GM12878 (cell line): Measurements from ENCODE around the gene RBPJL. TPM values are rescaled to one million over a fixed set of nuclear protein-coding genes. Genes with fewer than 3 reads are reported as not detected.

ENCODE experiments used
- BRCA1 ChIP-seq: IDR thresholded peaks from 2 replicates; pipeline ENCODE4 v1.6.1; 2011; ENCODE audit warnings: low read depth, low read length, improper control_type of control experiment
- CHD4 ChIP-seq: fragments of 200-600 bp; sonication (generic); IDR thresholded peaks from 2 replicates; pipeline ENCODE4 v1.6.1; 2016; ENCODE audit warnings: mild to moderate bottlenecking
- CREB1 ChIP-seq: IDR thresholded peaks from 2 replicates; pipeline ENCODE4 v1.6.1; 2012; ENCODE audit warnings: low read depth, mild to moderate bottlenecking, inconsistent platforms
- E2F4 ChIP-seq: IDR thresholded peaks from 2 replicates; pipeline ENCODE4 v1.6.1; 2012; ENCODE audit warnings: low read depth, low read length, improper control_type of control experiment
- FOS ChIP-seq: IDR thresholded peaks from 3 replicates; pipeline ENCODE4 v1.6.1; 2011; ENCODE audit warnings: borderline replicate concordance; ENCODE audit not compliant: insufficient read length; ENCODE audit errors: extremely low read depth
- IKZF1 ChIP-seq: fragments of 450-650 bp; conservative IDR thresholded peaks from 2 replicates; pipeline ENCODE4 v1.6.1; 2017; ENCODE audit warnings: antibody characterized with exemption, mild to moderate bottlenecking
- KDM1A ChIP-seq: fragments of 200-600 bp; sonication (generic); IDR thresholded peaks from 2 replicates; pipeline ENCODE4 v1.6.1; 2016; ENCODE audit warnings: borderline replicate concordance
- NR2C2 ChIP-seq: IDR thresholded peaks from 2 replicates; pipeline ENCODE4 v1.6.1; 2011; ENCODE audit warnings: borderline replicate concordance, low read depth; ENCODE audit not compliant: control insufficient read depth, insufficient read length
- PRDM15 ChIP-seq: fragments of 450-650 bp; formaldehyde crosslinking; IDR thresholded peaks from 2 replicates; pipeline ENCODE4 v1.4.0; 2020; ENCODE audit warnings: mild to moderate bottlenecking, moderate library complexity
- RELA ChIP-seq: fragments of 450-650 bp; IDR thresholded peaks from 2 replicates; pipeline ENCODE4 v1.8.0; 2014; ENCODE audit warnings: borderline replicate concordance; ENCODE audit not compliant: partially characterized antibody
- REST ChIP-seq: IDR thresholded peaks from 2 replicates; pipeline ENCODE4 v1.6.1; 2012; ENCODE audit warnings: mild to moderate bottlenecking, low read depth, low read length
- SMARCA5 ChIP-seq: fragments of 450-650 bp; IDR thresholded peaks from 2 replicates; pipeline ENCODE4 v1.6.1; 2017; ENCODE audit warnings: mild to moderate bottlenecking
- polyA plus RNA-seq, 11 experiments: library from polyadenylated mRNA; depleted of rRNA in 4 of 11; unstranded in 6 of 11; stranded (reverse) in 5 of 11; fragments of >200 nt; fragmentation: Nextera tagmentation in 4 of 11; fragmentation: Illumina TruSeq in 1 of 11; extraction: Ambion mirVana in 4 of 11; extraction: Trizol in 1 of 11; gene quantifications; 1 replicate in 1 of 11; 2 replicates in 10 of 11; pipeline versions ENCODE4 v1.2.1 to v1.2.3, GENCODE V29; 2011 to 2016; ENCODE audit warnings: inconsistent platforms in 2 of 11, missing spikeins in 2 of 11, low read depth in 1 of 11
- total RNA-seq, 4 experiments: library from RNA; depleted of rRNA in 3 of 4; stranded (reverse); fragments of >200 nt in 3 of 4; fragmentation: Illumina TruSeq in 1 of 4; extraction: Trizol in 1 of 4; gene quantifications; 2 replicates each; pipeline versions ENCODE4 v1.2.1 to v1.2.3, GENCODE V29; 2013 to 2021
- TF ChIP-seq, protein P1 (sequence below): fragments of 450-650 bp; IDR thresholded peaks from 2 replicates; pipeline ENCODE4 v1.6.1; 2018; ENCODE audit warnings: borderline replicate concordance, mild to moderate bottlenecking; ENCODE audit not compliant: partially characterized antibody

RBPJL gene
- total and polyA plus RNA-seq, 10 of the 15 experiments (the other 5 are each of a cell fraction or from before 2014, with no cell fraction given) = 0.18 TPM; not detected in 9

DNA sequence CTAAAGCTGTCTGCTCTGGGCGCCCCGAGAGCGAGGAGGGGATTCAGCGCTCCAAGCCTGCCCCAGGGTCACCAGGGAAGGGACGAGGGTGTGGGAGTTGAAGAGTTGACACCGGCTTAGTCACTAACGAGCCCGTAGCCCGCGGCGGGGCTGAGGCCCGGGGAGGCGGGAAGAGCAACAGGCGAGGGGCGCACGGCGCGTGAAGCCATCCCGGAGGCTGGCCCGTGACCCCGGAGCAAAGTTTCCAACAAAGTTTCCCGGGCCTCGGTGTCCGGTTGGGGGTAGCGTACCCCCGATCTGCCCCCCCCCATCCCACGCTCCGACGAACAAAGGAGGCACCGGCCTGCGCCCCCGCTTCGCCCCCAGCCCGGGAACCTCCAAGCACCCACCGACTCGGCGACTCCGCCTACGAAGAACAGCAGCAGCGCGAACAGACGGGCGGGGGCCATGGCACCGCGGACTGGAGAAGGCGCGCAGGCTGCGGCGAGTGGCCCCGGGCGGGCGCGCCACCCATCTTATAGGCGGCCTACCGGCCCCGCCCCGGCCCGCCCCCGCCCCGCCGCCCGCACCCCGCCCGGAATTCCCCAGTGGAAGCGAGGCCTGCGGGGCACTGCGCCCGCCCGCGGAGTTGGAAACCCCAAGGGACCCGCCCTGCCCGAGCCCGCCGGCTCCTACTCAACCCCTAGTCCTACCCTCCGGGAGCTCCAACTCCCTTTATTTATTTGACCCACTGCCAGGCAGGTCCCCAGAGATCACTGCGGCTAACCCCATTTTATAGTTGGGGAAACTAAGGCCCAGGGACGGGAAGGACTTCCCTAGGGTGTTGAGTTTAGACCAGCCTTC is 41.5 kb downstream of the RBPJL start, which contains the start of gene SDC4 (continued):
- TF ChIP-seq NR2C2 = no peak
- TF ChIP-seq CREB1 = no peak
- no peak for TF ChIP-seq SMARCA5
- TF ChIP-seq CHD4 = no peak
- TF ChIP-seq, protein P1, sequence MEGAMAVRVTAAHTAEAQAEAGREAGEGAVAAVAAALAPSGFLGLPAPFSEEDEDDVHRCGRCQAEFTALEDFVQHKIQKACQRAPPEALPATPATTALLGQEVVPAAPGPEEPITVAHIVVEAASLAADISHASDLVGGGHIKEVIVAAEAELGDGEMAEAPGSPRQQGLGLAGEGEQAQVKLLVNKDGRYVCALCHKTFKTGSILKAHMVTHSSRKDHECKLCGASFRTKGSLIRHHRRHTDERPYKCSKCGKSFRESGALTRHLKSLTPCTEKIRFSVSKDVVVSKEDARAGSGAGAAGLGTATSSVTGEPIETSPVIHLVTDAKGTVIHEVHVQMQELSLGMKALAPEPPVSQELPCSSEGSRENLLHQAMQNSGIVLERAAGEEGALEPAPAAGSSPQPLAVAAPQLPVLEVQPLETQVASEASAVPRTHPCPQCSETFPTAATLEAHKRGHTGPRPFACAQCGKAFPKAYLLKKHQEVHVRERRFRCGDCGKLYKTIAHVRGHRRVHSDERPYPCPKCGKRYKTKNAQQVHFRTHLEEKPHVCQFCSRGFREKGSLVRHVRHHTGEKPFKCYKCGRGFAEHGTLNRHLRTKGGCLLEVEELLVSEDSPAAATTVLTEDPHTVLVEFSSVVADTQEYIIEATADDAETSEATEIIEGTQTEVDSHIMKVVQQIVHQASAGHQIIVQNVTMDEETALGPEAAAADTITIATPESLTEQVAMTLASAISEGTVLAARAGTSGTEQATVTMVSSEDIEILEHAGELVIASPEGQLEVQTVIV = no peak
- no peak for TF ChIP-seq E2F4
- no peak for TF ChIP-seq REST
- no peak for TF ChIP-seq PRDM15 (CRISPR knock-in tag)
- no peak for TF ChIP-seq KDM1A
- no peak for TF ChIP-seq FOS
- no peak for TF ChIP-seq RELA
- TF ChIP-seq IKZF1 = peak; percentile 84
- TF ChIP-seq BRCA1 = no peak
